PC-9 (cell line): ENCODE data around the gene FXYD4. TPM values are rescaled to one million over a fixed set of nuclear protein-coding genes. Genes with fewer than 3 reads are reported as not detected.

Experiments used
- BruUV-seq: library from RNA; stranded (reverse); fragments of 400-500 nt; replicated peaks from 2 replicates; lab custom pipeline; 2021; lab: Mats Ljungman, UMichigan
- CTCF ChIA-PET: fragments of 300-600 bp; sonication (Branson Sonifier 250); formaldehyde crosslinking; loops from one replicate; lab custom pipeline; 2022; ENCODE audit warnings: antibody characterized with exemption; lab: Charles Lee
- POLR2A ChIA-PET: fragments of 300-600 bp; sonication (Branson Sonifier 250); formaldehyde crosslinking; loops from one replicate; lab custom pipeline; 2022; ENCODE audit warnings: antibody characterized with exemption; ENCODE audit not compliant: unreplicated experiment; lab: Charles Lee
- DNase-seq, 2 experiments: peaks; one replicate each; pipeline versions ENCODE4 v3.0.0 to v3.0.0-alpha.2; 2015 to 2022; ENCODE audit warnings: mixed read lengths in 1 of 2
- H2AFZ ChIP-seq: fragments of 200-600 bp; sonication (generic); 2 replicates; pipeline ENCODE4 v1.8.1; 2017; ENCODE audit warnings: antibody characterized with exemption
- H3F3A ChIP-seq: fragments of 200-600 bp; sonication (generic); 2 replicates; pipeline ENCODE4 v1.8.1; 2017; ENCODE audit warnings: antibody characterized with exemption, mild to moderate bottlenecking, low read depth; ENCODE audit not compliant: insufficient read depth
- H3K27ac ChIP-seq: fragments of 200-600 bp; sonication (generic); 2 replicates; pipeline ENCODE4 v1.6.1; 2016; ENCODE audit warnings: mixed run types
- H3K27me3 ChIP-seq: fragments of 200-600 bp; sonication (generic); 2 replicates; pipeline ENCODE4 v1.6.1; 2016; ENCODE audit warnings: low read depth, mixed run types; ENCODE audit not compliant: insufficient read depth
- H3K36me3 ChIP-seq: fragments of 200-600 bp; sonication (generic); 2 replicates; pipeline ENCODE4 v1.6.1; 2016; ENCODE audit warnings: low read depth, mixed run types
- H3K4me1 ChIP-seq: fragments of 200-600 bp; sonication (generic); replicated peaks from 2 replicates; pipeline ENCODE4 v1.6.1; 2016; ENCODE audit warnings: mixed run types; ENCODE audit not compliant: insufficient read depth
- H3K4me2 ChIP-seq: fragments of 200-600 bp; sonication (generic); 2 replicates; pipeline ENCODE4 v1.6.1; 2017; ENCODE audit warnings: mixed run types
- H3K4me3 ChIP-seq: fragments of 200-600 bp; sonication (generic); 2 replicates; pipeline ENCODE4 v1.6.1; 2016; ENCODE audit warnings: mixed run types
- H3K79me2 ChIP-seq: fragments of 200-600 bp; sonication (generic); 2 replicates; pipeline ENCODE4 v1.6.1; 2017; ENCODE audit warnings: low read depth, mixed run types
- H3K9me2 ChIP-seq: fragments of 200-600 bp; sonication (generic); 2 replicates; pipeline ENCODE4 v1.8.1; 2017; ENCODE audit warnings: mild to moderate bottlenecking; ENCODE audit not compliant: insufficient read depth
- H3K9me3 ChIP-seq: fragments of 200-600 bp; sonication (generic); 2 replicates; pipeline ENCODE4 v1.8.1; 2016; ENCODE audit warnings: low read depth; ENCODE audit not compliant: insufficient read depth
- H4K20me1 ChIP-seq: fragments of 200-600 bp; sonication (generic); 2 replicates; pipeline ENCODE4 v1.8.1; 2017; ENCODE audit not compliant: insufficient read depth
- EZH2 ChIP-seq: fragments of 200-600 bp; sonication (generic); IDR thresholded peaks from 2 replicates; pipeline ENCODE4 v1.8.0; 2017; ENCODE audit warnings: antibody characterized with exemption, low read depth
- intact Hi-C: fragments of 100-400 bp; cut with micrococcal nuclease; formaldehyde crosslinking; loops from one replicate; pipeline ENCODE4 v1.10.0; 2022; ENCODE audit not compliant: unreplicated experiment
- total RNA-seq: library from RNA; stranded (reverse); gene quantifications from 2 replicates; pipeline ENCODE4 v1.2.3, GENCODE V29; 2021
- TF ChIP-seq, protein P1 (sequence below): fragments of 200-600 bp; sonication (generic); conservative IDR thresholded peaks from 2 replicates; pipeline ENCODE4 v1.6.1; 2017; ENCODE audit warnings: mixed run types, antibody characterized with exemption, mild to moderate bottlenecking, moderate library complexity

FXYD4 gene
- total RNA-seq, 1 experiment from 2014 or later = not detected

DNA sequence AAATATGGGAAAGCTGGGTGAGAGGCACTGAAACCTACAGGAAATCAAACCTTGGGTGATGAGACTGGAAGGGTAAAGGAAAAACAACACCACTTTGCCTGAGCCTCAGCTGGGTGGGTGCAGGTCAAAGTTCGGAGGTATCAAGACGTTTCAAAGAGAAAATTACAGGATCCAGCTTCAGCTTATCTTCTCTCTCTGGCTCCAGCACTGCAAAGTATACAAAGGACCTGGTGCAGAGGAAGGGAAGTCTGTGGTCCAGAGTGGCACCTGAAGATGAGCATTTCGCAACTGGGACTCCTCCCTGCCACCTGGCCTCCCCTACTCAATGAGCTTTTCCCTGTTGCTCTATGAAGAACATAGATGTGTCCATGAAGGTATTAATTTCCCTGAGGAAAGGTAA, 6.4 kb upstream of the FXYD4 start:
- H3K79me2 ChIP-seq = 0 out of 2 replicates have a peak, but pooled peaks cover 3% of the 10 kb centered on the region
- no peak overlapping the region for H2AFZ ChIP-seq
- H4K20me1 ChIP-seq = no peaks in the 10 kb centered on the region
- no peaks in the 10 kb centered on the region for H3K27me3 ChIP-seq
- ChIA-PET CTCF (interaction anchor here (0.5 kb wide), 1 partner anchor 12 kb away, joined by 3 read pairs; no protein-coding TSS in a partner anchor), POLR2A (no interaction called here)
- no peak overlapping the region for H3K4me2 ChIP-seq
- H3K9me2 ChIP-seq = no peaks in the 10 kb centered on the region
- no peak for DNase-seq
- no peak overlapping the region for H3K27ac ChIP-seq
- peaks cover 16% of the 10 kb centered on the region; the same call in 1 of the 2 replicates for H3F3A ChIP-seq
- BruUV-seq = no TSS peak
- H3K4me3 ChIP-seq = no peak overlapping the region
- no peaks in the 10 kb centered on the region for H3K36me3 ChIP-seq
- no peaks in the 10 kb centered on the region for H3K9me3 ChIP-seq
- intact Hi-C loops = no loop called here
- TF ChIP-seq, protein P1, sequence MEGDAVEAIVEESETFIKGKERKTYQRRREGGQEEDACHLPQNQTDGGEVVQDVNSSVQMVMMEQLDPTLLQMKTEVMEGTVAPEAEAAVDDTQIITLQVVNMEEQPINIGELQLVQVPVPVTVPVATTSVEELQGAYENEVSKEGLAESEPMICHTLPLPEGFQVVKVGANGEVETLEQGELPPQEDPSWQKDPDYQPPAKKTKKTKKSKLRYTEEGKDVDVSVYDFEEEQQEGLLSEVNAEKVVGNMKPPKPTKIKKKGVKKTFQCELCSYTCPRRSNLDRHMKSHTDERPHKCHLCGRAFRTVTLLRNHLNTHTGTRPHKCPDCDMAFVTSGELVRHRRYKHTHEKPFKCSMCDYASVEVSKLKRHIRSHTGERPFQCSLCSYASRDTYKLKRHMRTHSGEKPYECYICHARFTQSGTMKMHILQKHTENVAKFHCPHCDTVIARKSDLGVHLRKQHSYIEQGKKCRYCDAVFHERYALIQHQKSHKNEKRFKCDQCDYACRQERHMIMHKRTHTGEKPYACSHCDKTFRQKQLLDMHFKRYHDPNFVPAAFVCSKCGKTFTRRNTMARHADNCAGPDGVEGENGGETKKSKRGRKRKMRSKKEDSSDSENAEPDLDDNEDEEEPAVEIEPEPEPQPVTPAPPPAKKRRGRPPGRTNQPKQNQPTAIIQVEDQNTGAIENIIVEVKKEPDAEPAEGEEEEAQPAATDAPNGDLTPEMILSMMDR = no peak
- no peak for TF ChIP-seq EZH2
- peaks cover 10% of the 10 kb centered on the region; the same call in 1 of the 2 replicates for H3K4me1 ChIP-seq

DNA sequence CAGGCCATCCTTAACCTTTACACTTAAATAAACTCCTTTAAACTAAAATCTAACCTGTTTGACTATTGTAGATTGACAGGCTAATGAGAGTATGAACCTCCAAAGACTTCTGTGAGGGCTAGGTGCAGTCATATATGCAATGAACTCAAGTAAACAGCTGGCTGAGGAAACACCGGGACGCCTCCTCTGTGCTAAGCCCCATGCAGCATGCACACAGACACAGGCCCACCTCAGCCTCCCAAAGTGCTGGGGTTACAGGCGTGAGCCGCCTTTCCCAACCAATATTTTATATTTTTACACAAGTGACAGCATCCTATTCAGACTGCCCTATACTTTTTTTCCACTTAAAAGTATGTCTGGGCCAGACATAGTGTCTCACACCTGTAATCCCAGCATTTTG, 1.5 kb upstream of the FXYD4 start:
- Histone ChIP-seq H3K79me2 (no peaks in the 10 kb centered on the region), H4K20me1 (no peaks in the 10 kb centered on the region), H3K9me2 (no peaks in the 10 kb centered on the region), H3K9me3 (no peaks in the 10 kb centered on the region), H3F3A (no peaks in the 10 kb centered on the region), H3K27ac (no peak overlapping the region), H3K4me2 (no peak overlapping the region), H3K4me1 (no peaks in the 10 kb centered on the region), H3K4me3 (no peak overlapping the region), H2AFZ (no peak overlapping the region), H3K27me3 (no peaks in the 10 kb centered on the region), H3K36me3 (no peaks in the 10 kb centered on the region)
- ChIA-PET CTCF (no interaction called here), POLR2A (no interaction called here)
- no TSS peak for BruUV-seq
- intact Hi-C loops = no loop called here
- TF ChIP-seq EZH2 = no peak
- TF ChIP-seq, protein P1 = no peak
- no peak for DNase-seq

DNA sequence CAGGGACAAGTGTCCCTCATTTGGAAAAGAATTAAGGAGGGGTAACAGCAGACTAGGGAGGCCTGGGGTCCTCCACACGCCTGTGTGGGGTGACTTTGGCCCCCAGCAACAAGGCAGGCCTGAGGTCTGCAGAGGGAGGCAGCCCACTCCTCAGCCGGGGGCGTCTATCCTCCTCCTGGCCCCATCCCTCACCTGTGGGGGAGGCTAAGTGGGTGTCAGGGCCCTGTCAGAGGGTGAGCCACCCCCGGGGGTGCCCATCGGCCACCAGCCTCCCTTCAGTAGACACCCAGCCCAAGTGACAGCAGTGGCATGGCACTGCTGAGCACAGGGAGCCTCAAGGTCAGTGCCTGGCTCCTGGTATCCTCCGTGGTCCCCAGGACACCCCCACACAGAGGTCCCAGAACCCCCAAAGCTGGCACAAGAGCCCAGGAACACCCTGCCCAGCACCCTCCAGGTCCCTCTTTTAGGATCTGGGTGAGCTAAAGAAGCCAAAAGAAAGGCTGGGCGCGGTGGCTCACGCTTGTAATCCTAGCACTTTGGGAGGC, 693 bp upstream of the FXYD4 start:
- no TSS peak for BruUV-seq
- ChIA-PET POLR2A (no interaction called here), CTCF (no interaction called here)

More for the DNA sequence above, 693 bp upstream of the FXYD4 start:
- Histone ChIP-seq H4K20me1 (no peaks in the 10 kb centered on the region), H3K4me2 (no peak overlapping the region), H3F3A (no peaks in the 10 kb centered on the region), H3K79me2 (no peaks in the 10 kb centered on the region), H3K36me3 (no peaks in the 10 kb centered on the region), H3K4me3 (no peak overlapping the region), H3K9me2 (no peaks in the 10 kb centered on the region), H3K4me1 (peaks cover 8% of the 10 kb centered on the region), H3K27ac (no peak overlapping the region), H3K9me3 (no peaks in the 10 kb centered on the region), H2AFZ (no peak overlapping the region), H3K27me3 (no peaks in the 10 kb centered on the region)
- no peak for DNase-seq
- TF ChIP-seq EZH2 = no peak
- TF ChIP-seq, protein P1 = no peak
- intact Hi-C loops = no loop called here
